ENCODE data around the gene RHOXF1.
"Not testable (repeated sequence)": the region's sequence is repeated elsewhere in the genome, so short reads cannot be mapped to it uniquely, and the experiment has no call there.

The RHOXF1 gene

DNA sequence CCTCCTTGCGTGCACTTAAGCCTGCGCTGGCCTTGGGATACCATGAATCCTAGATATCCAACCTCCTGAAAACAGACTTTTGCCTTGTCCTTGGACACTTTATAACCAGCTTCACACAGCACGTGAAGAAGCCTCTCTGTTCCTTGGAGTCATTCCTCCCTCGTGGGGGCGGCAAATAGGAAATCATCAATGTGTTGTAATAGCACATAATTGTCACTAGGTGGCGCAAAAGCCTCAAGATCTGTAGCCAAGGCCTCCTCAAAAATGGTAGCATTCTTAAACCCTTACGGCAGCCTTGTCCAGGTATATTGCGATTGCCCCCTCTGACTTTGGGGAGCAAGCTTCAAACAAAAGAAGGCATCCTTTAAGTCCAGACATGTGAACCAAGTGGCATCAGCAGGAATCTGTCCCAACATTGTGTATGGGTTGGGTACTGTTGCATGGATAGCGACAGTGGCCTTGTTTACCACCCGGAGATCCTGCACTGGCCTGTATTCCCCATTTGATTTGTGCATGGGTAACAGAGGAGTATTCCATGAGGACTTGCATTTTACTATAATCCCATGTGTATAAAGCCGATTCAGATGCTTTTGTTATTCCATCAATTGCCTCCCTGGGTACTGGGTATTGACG is 30.0 kb downstream of the RHOXF1 start:
- not testable (repeated sequence) for DNase-seq (ENCODE audit: low read depth, low spot score)

GRCh38 chrX:120077590-120077989 is 38.1 kb downstream of the RHOXF1 start, which contains the start of gene RHOXF2B:
Gene RHOXF2B, minus strand, starts transcription at chrX:120077690. Its CDS starts 138 bp downstream, at chrX:120077552.
- DNase-seq (ENCODE audit: low read depth, low spot score) = not testable (repeated sequence)

DNA sequence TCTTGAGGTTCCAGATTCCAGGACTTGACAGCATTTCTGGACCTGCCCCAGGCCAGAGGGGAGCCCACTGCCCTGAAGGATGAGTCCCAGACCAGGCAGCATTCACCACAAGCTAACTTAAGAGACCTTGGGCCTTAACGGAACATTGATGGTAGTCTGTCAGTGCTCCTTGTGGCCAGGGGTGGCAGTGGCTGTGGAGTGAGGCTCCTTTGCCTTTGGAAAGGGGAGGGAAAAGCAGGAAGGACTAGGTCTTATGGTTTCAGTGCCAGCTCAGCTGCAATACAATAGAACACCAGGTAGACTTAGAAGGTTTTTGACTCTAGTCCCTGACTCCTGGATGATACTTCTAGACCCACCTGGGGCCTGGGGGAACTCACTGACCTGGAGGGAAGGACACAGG is 49.5 kb downstream of the RHOXF1 start:
- DNase-seq (ENCODE audit: low read depth, low spot score) = not testable (repeated sequence)

Measured in ELF-1 (cell line).